22Rv1 (cell line): ENCODE results near the gene RALGPS2.
"Not testable (repeated sequence)": the region's sequence is repeated elsewhere in the genome, so short reads cannot be mapped to it uniquely, and the experiment has no call there.

ENCODE experiments used
- H3K27ac ChIP-seq: fragments of 450-650 bp; 2 replicates; pipeline ENCODE4 v1.5.1; 2017
- ZFX ChIP-seq: fragments of 450-650 bp; IDR thresholded peaks from 2 replicates; pipeline ENCODE4 v1.6.1; 2017; ENCODE audit warnings: antibody characterized with exemption, borderline replicate concordance
- TF ChIP-seq, protein P1 (sequence below): fragments of 450-650 bp; IDR thresholded peaks from 2 replicates; pipeline ENCODE4 v1.5.1; 2017; ENCODE audit warnings: mild to moderate bottlenecking

RALGPS2 gene

DNA sequence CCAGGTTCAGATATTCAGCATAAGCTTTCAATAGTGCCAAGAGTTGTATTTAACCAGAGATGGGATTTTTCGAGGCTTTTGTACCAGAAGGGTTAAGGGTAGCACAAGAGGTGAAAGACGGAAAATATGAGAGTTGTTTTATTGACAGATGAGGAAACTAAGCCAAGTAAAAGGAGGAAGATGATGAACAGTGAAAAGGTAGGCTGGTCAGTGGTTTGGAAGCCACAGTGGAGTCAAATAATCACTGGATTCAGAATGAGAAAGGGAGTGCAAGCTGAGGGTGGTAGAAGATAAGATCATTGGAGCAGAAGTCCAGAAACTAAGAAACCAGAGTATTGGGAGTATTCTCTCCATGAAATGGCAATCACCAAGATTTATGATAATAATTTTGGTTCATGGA lies 100.1 kb downstream of the RALGPS2 start:
- H3K27ac ChIP-seq: no peak overlapping the region
- TF ChIP-seq, protein P1, sequence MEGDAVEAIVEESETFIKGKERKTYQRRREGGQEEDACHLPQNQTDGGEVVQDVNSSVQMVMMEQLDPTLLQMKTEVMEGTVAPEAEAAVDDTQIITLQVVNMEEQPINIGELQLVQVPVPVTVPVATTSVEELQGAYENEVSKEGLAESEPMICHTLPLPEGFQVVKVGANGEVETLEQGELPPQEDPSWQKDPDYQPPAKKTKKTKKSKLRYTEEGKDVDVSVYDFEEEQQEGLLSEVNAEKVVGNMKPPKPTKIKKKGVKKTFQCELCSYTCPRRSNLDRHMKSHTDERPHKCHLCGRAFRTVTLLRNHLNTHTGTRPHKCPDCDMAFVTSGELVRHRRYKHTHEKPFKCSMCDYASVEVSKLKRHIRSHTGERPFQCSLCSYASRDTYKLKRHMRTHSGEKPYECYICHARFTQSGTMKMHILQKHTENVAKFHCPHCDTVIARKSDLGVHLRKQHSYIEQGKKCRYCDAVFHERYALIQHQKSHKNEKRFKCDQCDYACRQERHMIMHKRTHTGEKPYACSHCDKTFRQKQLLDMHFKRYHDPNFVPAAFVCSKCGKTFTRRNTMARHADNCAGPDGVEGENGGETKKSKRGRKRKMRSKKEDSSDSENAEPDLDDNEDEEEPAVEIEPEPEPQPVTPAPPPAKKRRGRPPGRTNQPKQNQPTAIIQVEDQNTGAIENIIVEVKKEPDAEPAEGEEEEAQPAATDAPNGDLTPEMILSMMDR: no peak
- TF ChIP-seq ZFX: no peak

DNA sequence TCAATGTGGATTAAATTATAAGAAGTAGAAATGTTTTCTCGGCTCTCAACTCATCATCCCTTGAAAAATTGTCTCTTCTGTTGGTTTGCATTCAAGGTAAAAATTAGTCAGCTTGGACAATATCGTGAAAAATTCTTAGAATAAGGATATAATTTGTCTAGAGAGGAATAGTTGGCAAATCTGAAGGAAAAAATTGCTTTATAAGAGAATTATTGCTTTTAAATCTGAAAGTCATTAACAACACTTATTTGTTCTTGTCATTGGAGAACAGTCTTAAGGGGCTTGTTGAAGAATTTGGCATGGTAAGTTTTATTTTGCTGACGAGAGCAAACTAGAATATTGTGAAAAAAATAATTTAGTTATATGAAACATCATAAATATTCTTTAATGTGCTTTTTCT lies 119.4 kb downstream of the RALGPS2 start:
- TF ChIP-seq, protein P1: no peak
- no peak for TF ChIP-seq ZFX
- H3K27ac ChIP-seq: no peak overlapping the region

DNA sequence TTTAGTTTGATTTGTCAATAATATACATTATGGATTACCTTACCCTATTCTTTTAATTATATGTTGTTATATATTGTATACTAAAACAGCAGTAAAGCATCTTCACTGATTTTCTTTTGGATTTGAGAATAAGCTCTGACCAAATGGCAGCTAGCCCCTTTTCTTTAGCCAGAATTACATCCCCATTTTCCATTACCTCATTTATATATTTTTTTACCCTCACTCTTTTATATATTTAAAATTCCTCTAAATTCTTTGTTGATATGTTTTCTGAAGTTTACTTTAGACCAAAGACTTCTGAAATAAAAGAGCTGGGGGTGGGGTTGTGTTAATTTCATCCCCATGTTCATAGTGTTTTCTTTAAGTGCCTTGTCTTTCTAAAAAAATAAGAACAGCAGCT lies 121.3 kb downstream of the RALGPS2 start:
- H3K27ac ChIP-seq: no peak overlapping the region
- no peak for TF ChIP-seq ZFX
- TF ChIP-seq, protein P1: no peak

DNA sequence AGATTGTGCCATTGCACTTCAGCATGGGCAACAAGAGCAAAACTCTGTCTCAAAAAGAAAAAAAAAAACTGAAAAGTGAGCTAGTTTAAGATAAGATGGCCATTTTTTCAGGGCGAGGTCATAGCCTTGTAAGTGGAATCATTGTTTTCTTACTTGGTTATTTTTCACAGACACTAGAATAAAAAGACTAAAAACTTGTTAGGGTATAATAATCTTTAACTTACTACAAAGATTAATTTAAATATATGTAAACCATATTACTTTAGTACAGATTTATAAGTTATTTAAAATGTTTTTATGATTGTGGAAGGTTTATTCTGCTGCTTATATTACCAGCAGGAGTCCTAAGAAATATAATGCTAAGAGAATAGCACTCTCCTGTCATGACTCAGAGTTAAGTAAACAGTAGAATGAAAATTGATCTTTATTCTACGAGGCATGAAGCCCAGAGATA lies 122.4 kb downstream of the RALGPS2 start:
- no peak overlapping the region for H3K27ac ChIP-seq
- TF ChIP-seq, protein P1: no peak
- TF ChIP-seq ZFX: no peak

DNA sequence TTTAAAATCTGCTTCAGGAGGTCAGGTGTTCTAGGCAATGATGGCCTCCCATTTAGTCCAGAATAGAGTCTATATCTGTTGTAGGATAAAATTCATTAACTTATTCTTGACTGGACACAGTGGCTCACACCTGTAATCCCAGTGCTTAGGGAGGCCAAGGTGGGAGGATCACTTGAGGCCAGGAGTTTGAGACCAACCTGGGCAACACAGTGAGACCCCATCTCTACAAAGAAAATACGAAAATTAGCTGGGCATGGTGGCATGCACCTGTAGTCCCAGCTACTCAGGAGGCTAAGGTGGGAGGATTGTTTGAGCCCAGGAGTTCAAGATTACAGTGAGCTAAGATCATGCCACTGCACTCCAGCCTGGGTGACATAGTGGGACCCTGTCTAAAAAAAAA lies 122.9 kb downstream of the RALGPS2 start:
- H3K27ac ChIP-seq: not testable (repeated sequence)

GRCh38 chr1:178849918-178850317 lies 124.9 kb downstream of the RALGPS2 start:
- TF ChIP-seq ZFX: no peak
- TF ChIP-seq, protein P1: no peak
- H3K27ac ChIP-seq: no peak overlapping the region

DNA sequence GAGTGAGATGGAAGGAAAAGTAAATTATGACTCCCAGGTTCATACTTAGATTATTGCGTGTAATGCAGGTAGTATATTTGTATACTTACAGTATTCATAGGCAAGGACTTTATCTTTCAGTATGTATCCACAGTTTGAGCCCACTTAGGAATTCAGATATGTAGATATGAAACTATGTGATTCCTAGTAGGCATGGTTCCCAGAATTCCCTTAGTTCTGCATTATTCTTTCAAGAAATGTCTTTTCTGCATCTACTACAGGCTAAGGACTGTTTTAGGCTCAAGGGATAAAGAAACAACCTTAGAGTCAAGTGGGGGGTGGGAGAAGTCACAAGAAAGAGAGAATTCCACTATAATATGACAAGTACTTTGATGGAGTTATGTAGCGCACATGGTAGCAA lies 132.1 kb downstream of the RALGPS2 start:
- TF ChIP-seq, protein P1: no peak
- TF ChIP-seq ZFX: no peak
- H3K27ac ChIP-seq: no peak overlapping the region

DNA sequence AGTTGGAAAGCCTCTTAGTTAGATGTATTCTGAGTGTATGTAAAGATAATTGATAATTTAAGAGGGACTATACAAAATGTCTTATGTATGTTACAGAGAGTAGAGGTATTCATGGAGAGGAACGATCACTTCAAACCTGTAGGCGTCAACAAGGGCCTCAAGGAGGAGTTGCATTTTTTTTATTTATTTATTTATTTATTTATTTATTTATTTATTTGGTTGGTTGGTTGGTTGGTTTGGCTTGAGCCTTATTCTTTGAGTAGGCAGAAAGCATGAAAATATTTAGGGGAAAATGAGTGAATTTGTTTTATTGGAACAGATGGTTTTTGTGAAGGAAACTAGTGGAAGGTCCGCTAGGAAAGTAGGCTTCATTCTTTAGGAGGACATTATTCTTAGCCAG lies 137.4 kb downstream of the RALGPS2 start:
- no peak overlapping the region for H3K27ac ChIP-seq
- TF ChIP-seq, protein P1: no peak
- no peak for TF ChIP-seq ZFX
